ENCODE results near the gene RGL3. TPM values are rescaled to one million over a fixed set of nuclear protein-coding genes. Genes with fewer than 3 reads are reported as not detected.

RGL3 gene
- total and polyA plus RNA-seq, 2 of the 4 experiments (the other 2 are of a cell fraction), result 0.18 to 0.62 TPM

- TF ChIP-seq MXI1 (IDR thresholded peaks at IDR 0.05; ENCODE audit: borderline replicate concordance, low read depth, low read length), result no peak
- TF ChIP-seq MAFK (IDR thresholded peaks at IDR 0.05; ENCODE audit: low read depth, low read length), result no peak
Measured at GRCh38 chr19:11464333-11465265, 45.5 kb upstream of the RGL3 start (continued).

- WGBS, 2 experiments (ENCODE audit: extremely low coverage in 2 of 2, insufficient read length in 1 of 2), result 80% methylated on average over 1 of the region's 12 CpGs; no CpG with 5 or more reads in 1 of the 2 experiments
- POLR2A ChIA-PET (ENCODE audit: unreplicated experiment), result no interaction called here
Measured at GRCh38 chr19:11463391-11463790, 44.3 kb upstream of the RGL3 start.

More at GRCh38 chr19:11463391-11463790, 44.3 kb upstream of the RGL3 start:
- dilution Hi-C loops (cut with HindIII; ENCODE audit: low sequenced_read_pairs, unreplicated experiment), result no loop called here
- CTCF ChIA-PET, result no interaction called here
- intact Hi-C loops (cut with micrococcal nuclease), result no loop called here
- in situ Hi-C loops (cut with MboI; ENCODE audit: low sequenced_read_pairs), result no loop called here
- Histone ChIP-seq H3K4me1 (ENCODE audit: control insufficient read depth, insufficient read depth, low read length) (no peaks in the 10 kb centered on the region), H2AFZ (replicated peaks; ENCODE audit: low read length, poor library complexity) (peak overlapping the region; percentile 11), H2BK120ac (ENCODE audit: low read depth, low read length) (no peak overlapping the region), H3K9ac (ENCODE audit: low read depth, low read length) (no peak overlapping the region), H2AK9ac (replicated peaks; ENCODE audit: low read depth, low read length, poor library complexity) (no peak overlapping the region), H3K27ac (ENCODE audit: insufficient read depth, low read length) (no peak overlapping the region), H3K27me3 (ENCODE audit: control insufficient read depth, insufficient read depth, low read length) (no peaks in the 10 kb centered on the region; the same call in 1 of the 2 replicates), H3K79me1 (ENCODE audit: low read depth in 1 of 2, low read length in 2 of 2) (no peaks in the 10 kb centered on the region), H4K20me1 (ENCODE audit: insufficient read depth, low read length) (peaks cover 8% of the 10 kb centered on the region; the same call in 1 of the 2 replicates), H3K14ac (replicated peaks; ENCODE audit: low read depth, low read length) (no peak overlapping the region), H3K4me2 (ENCODE audit: low read depth, low read length) (no peak overlapping the region), H3K23ac (ENCODE audit: low read depth, low read length) (no peak overlapping the region), H3K9me3 (ENCODE audit: control insufficient read depth, insufficient read depth, low read length) (no peaks in the 10 kb centered on the region), H3K56ac (ENCODE audit: extremely low read depth, insufficient read depth, low read length) (no peak overlapping the region), H2BK20ac (ENCODE audit: low read depth, low read length) (no peak overlapping the region), H3K36me3 (ENCODE audit: control insufficient read depth, insufficient read depth, low read length) (no peaks in the 10 kb centered on the region), H3K4ac (ENCODE audit: low read depth, low read length) (no peak overlapping the region), H4K8ac (ENCODE audit: low read depth in 2 of 2, low read length in 2 of 2) (no peak overlapping the region), H3K4me3 (ENCODE audit: insufficient read depth, low read depth, low read length) (no peak overlapping the region), H4K5ac (ENCODE audit: low read depth, low read length) (no peak overlapping the region), H2AK5ac (ENCODE audit: low read depth, low read length) (no peak overlapping the region), H3K9me1 (ENCODE audit: insufficient read depth, low read length) (peaks cover 9% of the 10 kb centered on the region), H4K91ac (ENCODE audit: insufficient read depth, low read depth, low read length) (no peak overlapping the region), H2BK15ac (ENCODE audit: low read depth, low read length) (no peak overlapping the region), H3K18ac (ENCODE audit: low read depth, low read length) (no peak overlapping the region), H2BK5ac (ENCODE audit: low read depth, low read length, poor library complexity, severe bottlenecking) (no peak overlapping the region)
- no peak for TF ChIP-seq SMC3 (IDR thresholded peaks at IDR 0.05; ENCODE audit: low read depth, low read length)
- TF ChIP-seq CTCF (conservative IDR thresholded peaks at IDR 0.05; ENCODE audit: low read depth, low read length), result no peak
- no peak for TF ChIP-seq MAFK (IDR thresholded peaks at IDR 0.05; ENCODE audit: low read depth, low read length)
- TF ChIP-seq CHD1 (IDR thresholded peaks at IDR 0.05; ENCODE audit: low read depth, low read length), result no peak
- BruUV-seq (replicated peaks), result no TSS peak
- ATAC-seq (ENCODE audit: low read depth) (no peak), DNase-seq (no peak)

Data from IMR-90 (cell line).